ENCODE data around the gene PRRT3. TPM values are rescaled to one million over a fixed set of nuclear protein-coding genes. Genes with fewer than 3 reads are reported as not detected.

Gene PRRT3
- total and polyA plus RNA-seq, 2 of the 13 experiments (the other 11 are each of a cell fraction or from before 2014, with no cell fraction given) = 0.22 to 0.44 TPM

- TF ChIP-seq ZBTB4 (CRISPR knock-in tag; IDR thresholded peaks at IDR 0.05; ENCODE audit: borderline replicate concordance) = no peak
- no peak for TF ChIP-seq NAIF1 (CRISPR knock-in tag; IDR thresholded peaks at IDR 0.05; ENCODE audit: borderline replicate concordance)
- TF ChIP-seq ZNF44 (CRISPR knock-in tag; IDR thresholded peaks at IDR 0.05) = no peak
- no peak for TF ChIP-seq CREB1 (IDR thresholded peaks at IDR 0.05)
- TF ChIP-seq CREB1 (CRISPR knock-in tag; IDR thresholded peaks at IDR 0.05) = no peak
- TF ChIP-seq NFIB (CRISPR knock-in tag; IDR thresholded peaks at IDR 0.05; ENCODE audit: borderline replicate concordance) = no peak
- TF ChIP-seq RARG (CRISPR knock-in tag; IDR thresholded peaks at IDR 0.05; ENCODE audit: low read depth) = 0 out of 2 replicates have a peak, but pooled peaks have one; percentile 30
- no peak for TF ChIP-seq IKZF1 (IDR thresholded peaks at IDR 0.05)
- no peak; the same call in 1 of the 2 replicates for TF ChIP-seq CEBPG (CRISPR knock-in tag; IDR thresholded peaks at IDR 0.05)
- no peak; the same call in 1 of the 2 replicates for TF ChIP-seq TBX2 (CRISPR knock-in tag; IDR thresholded peaks at IDR 0.05; ENCODE audit: borderline replicate concordance)
- TF ChIP-seq ZBTB34 (CRISPR knock-in tag; IDR thresholded peaks at IDR 0.05) = no peak
- TF ChIP-seq ZFP62 (CRISPR knock-in tag; IDR thresholded peaks at IDR 0.05) = no peak
- no peak; the same call in 1 of the 2 replicates for TF ChIP-seq ZIK1 (CRISPR knock-in tag; IDR thresholded peaks at IDR 0.05; ENCODE audit: borderline replicate concordance, low read depth)
- no peak for TF ChIP-seq HMGXB3 (CRISPR knock-in tag; IDR thresholded peaks at IDR 0.05; ENCODE audit: borderline replicate concordance)
- TF ChIP-seq NFYC (CRISPR knock-in tag; IDR thresholded peaks at IDR 0.05) = no peak
- no peak for TF ChIP-seq ZNF776 (CRISPR knock-in tag; IDR thresholded peaks at IDR 0.05)
- TF ChIP-seq LRRFIP1 (CRISPR knock-in tag; conservative IDR thresholded peaks at IDR 0.05) = no peak
Observed at GRCh38 chr3:9902372-9903237, 49.6 kb downstream of the PRRT3 start, which contains the start of gene IL17RE (continued).

Data from HepG2 (cell line).